HG02943 (cell line): ENCODE results near the gene C19orf33.

Source experiments
- ATAC-seq: cut with Tn5 transposase; IDR thresholded peaks from one replicate; pipeline ENCODE4 v1.9.1; 2021; ENCODE audit warnings: mild to moderate bottlenecking, low read depth, moderate library complexity; ENCODE audit not compliant: unreplicated experiment

C19orf33 gene

DNA sequence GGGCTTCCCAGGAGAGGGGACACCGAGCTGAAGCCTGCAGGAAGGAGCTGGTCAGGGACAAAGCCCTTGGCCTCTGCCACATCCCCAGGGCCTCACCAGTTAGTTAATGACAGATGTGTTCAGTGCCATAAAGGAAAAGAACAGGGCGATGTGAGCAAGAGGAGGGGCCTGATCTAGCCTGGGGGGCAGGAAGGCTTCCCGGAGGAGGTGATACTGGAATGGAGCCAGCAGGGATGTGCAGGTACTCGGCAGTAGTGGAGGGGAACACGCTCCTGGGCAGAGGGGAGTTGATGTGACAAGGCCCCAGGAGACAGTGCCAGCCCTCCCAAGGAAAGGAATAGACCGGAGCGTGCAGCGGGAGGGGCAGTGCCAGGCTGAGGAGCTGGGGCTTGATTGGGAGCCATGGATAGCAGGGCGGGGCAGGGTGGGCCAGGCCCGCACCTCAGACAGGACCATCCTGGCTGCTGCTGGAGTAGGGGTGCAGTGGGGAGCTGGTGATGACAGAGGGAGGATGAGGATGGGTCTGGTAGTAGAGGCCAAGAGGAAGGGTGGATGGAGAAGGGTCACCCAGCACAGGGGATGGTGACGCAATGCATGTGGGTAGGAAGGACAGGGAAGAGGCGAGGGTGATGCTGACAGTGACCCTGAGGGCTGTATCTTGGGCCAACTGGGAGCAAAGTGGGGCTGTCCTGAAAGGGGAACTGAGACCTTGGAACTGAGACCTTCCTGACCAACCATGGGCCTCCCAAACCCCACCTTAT, 4.1 kb downstream of the C19orf33 start:
- no peak for ATAC-seq

DNA sequence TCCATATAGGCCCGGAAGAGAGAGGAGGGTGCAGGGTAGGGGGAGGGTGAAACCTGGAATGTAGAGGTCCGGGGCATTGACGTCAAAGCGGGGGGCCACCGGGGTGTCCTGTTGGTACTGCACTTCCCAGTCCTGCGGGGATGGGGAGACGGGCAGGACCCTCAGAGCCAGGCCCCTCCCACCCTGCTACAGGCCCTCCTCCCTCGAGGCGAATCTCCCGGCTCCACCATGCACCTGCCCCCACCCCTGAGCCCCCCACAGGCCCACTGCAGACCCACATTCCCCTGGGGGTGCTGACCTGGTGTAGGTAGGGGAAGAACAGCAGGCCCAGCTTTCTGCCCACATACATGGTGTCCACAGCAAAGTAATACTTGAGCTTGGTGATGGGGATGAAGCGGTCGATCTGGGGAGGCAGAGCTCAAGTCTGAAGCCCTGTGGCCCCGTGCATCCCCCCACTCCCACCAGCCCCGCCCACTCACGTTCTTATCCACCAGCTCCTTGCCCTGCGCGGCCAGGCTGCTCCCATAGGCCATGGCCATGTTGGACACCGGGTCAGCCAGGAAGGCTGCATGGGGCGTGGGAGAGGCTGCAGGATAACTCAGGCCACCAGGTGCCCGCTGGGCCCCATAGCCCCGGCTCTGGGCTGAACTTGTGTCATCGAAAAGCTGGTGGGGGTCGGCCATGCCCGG, 5.0 kb downstream of the C19orf33 start:
- no peak for ATAC-seq

DNA sequence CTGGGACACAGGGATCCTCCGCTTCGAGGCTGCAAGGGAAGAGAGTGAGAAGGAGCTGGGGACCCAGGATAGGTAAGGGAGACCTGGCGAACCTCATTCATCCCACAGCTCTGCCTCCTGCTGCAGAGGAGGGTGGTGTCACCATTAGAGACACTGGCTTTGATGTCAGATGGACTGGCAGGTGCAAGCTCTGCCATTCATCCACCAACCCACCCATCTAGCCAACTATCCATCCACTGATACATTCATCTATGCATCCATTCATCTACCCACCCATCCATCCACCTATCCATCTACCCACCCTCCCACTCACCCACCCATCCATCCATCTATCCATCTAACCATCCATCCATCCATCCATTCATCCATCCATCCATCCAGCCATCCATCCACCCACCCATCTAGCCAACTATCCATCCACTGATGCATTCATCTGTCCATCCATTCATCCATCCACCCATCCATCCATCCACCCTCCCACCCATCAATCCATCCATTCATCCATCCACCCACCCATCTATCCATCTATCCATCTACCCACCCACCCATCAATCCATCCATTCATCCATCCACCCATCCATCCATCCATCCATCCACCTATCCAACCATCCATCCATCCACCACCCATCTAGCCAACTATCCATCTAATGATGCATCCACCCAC, 5.7 kb downstream of the C19orf33 start:
- ATAC-seq, result no peak

DNA sequence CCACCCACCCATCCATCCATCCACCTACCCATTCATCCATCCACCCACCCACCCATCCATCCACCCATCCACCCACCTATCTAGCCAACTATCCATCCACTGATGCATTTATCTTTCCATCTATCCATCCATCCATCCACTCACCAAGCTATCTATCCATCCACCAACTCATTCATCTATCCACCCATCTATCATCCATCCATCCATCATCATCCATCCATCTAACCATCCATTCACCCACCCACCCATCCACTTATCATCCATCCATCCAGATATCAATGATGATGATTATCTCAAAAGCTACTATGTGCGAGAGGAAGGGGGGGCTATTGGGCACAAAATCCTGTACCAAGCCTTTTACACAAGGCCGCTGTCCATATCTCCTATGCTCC, 6.2 kb downstream of the C19orf33 start:
- ATAC-seq, result no peak

DNA sequence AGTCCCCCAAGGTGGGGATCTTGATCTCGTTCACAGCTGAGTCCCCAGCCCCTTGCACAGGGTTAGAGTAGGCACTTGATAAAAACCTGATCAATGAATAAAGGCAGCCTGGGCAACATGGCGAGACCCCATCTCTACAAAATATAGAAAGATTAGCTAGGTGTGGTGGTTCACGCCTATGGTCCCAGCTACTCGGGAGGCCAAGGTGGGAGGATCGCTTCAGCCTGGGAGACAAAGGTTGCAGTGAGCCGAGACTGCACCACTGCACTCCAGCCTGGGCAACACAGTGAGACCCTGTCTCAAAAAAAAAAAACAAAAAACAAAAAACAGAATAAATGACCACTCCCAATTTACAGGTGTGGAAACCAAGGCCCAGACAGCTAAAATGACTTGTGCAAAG, 6.9 kb downstream of the C19orf33 start:
- no peak for ATAC-seq

DNA sequence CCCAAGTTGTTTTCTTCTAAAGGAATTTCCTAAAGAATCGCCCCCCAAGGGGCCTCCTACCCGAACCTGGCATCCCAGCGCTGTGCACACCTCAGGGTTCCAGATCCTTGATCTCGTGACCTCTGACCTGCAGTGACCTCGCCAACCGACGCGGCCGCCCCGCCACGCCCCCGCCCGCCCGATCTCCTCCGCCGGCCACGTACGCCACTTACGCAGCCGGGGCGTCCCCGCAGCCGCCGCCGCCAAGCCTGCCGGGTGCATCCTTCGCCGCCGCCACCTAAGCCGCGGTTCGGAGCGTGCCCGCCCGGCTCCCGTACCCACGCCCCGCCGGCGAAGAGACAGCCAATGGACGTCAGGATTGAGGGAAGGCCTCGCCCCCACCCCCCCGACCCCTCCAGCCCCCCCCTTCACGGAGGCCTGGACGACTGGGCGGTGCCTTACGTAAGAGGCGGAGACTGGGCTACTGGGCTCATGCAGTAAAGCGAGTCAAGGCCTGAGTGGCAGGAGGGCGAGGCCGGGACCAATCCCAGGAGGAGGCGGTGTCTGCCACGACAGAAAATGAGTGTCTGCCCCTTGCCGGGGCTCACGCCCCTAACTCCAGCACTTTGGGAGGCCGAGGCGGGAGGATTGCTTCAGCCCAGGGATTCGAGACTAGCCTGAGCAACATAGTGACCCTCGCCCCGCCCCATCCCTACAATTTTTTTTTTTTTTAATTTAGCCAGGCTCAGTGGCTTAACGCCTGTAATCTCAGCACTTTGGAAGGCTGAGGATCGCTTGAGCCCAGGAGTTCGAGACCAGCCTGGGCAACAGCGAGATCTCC, 11.8 kb downstream of the C19orf33 start, which contains the start of gene YIF1B:
Gene YIF1B (minus strand): TSS at position 291 of the 820 bp plus-strand sequence. CDS start 30 bp downstream, at position 261.
- ATAC-seq, result peak; percentile 83

DNA sequence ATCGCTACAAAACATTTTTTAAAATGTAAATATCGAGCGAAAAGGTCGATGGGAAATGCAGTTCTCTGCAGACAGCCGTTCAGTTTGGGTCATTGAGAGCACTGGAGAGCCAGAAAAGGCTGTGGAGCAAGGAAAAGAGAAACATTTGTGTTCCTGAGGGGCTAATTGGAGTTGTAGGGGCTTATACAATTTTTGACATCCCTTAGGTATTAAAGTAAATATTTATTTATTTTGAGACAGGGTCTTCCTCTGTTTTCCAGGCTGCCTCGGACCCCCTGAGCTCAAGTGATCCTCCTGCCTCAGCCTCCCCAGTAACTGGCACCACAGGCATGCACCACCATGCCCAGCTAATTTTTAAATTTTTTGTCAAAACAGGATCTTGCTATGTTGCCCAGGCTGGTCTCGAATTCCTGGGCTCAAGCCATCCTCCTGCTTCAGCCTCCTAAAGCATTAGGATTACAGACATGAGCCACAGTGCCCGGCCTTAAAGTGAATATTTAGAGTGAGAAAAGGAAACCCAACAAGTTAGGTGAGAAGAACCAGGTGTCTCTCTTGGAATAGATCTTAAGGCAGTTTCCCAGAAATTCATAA, 12.5 kb downstream of the C19orf33 start:
- peak; percentile 10 for ATAC-seq

DNA sequence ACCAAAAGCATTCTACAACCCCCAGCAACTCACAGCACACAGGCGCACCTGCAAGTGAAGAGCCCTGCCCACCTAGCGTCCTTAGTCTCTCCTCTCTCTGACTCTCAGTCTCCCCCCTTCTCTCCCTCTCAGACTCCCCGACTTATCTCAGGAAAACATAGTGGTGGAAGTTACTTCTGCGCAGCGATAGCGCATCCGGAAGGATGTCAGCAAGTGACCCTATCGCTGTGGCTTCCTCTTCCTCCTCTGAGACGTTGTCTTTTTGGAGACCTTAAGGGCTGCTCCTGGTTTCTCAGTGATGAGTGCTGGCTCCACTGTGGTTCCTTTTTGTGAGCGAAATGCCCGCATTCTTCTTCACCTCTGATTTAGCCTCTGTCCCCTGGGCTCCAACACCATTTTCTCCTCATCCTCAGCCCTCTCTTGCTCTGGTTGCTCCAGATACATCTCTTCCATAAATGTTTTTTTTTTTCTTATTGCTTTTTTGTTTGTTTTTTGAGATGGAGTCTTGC, 13.1 kb downstream of the C19orf33 start:
- no peak for ATAC-seq

DNA sequence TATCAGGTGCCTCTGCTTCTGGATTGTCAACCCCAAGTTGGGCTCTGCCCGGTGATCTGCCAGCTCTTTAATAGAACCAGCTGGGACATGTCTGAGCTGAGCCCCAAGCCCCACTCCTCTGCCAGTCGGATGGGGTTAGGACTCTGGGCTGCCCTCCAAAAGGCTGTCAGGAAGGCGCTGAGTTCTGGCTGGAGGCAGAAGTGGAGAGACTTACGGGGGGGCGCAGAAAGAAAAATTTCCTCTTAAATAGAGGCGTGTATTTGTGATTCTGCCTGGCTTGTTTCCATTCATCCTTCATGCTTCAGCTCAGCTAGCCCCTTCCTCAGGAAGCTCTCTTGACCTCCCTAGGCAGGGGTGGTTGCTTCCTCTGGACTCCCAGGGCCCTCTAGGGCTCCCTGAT, 14.6 kb downstream of the C19orf33 start:
- no peak for ATAC-seq

DNA sequence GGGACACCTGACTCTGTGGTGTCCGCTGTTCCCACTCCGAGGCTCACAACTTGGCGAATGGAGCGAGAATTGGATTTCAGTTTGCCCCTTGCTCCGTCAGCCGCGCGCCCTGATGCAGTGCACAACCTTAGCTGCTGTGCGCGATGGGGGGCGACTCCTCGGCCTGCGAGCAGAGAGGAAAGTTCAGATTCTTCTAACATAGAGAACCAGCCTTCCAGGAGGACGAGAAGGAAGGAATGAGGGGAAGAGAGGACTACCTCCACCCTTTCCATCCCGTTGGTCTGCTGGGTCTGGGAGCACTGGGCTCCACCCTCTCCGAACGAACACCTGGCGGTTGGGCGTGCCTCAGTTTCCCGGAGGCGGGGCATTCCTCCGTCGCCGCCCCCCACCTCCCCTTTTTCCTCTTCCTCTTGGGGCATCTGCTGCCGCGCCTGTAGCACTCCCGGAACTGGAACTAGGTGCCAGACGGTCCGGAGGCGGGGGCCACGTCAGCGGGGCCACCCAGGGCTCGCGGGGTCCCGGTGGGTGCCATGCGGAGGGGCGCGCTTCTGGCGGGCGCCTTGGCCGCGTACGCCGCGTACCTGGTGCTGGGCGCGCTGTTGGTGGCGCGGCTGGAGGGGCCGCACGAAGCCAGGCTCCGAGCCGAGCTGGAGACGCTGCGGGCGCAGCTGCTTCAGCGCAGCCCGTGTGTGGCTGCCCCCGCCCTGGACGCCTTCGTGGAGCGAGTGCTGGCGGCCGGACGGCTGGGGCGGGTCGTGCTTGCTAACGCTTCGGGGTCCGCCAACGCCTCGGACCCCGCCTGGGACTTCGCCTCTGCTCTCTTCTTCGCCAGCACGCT, 15.6 kb downstream of the C19orf33 start, which contains the start of gene KCNK6:
Gene KCNK6 (plus strand): TSS at position 425 of the 838 bp plus-strand sequence. CDS start 106 bp downstream, at position 531.
- ATAC-seq, result no peak

DNA sequence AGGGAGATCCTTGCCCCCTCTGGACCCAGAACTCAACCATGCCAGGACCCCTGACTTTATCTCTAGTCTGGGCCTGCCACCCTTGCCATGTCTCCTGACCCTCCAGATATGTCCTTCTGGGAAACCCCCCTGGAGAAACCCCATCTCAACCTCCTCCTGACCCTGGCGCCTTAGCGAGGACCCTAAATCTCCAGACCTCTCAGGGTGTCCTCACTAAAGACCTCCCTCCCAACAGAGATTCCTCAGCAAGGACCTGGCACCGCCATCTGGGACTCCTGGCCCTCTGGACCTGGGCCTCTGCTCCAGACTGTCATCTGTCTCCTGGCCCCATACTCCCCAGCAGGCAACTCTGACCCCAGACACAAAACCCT, 16.9 kb downstream of the C19orf33 start:
- no peak for ATAC-seq

DNA sequence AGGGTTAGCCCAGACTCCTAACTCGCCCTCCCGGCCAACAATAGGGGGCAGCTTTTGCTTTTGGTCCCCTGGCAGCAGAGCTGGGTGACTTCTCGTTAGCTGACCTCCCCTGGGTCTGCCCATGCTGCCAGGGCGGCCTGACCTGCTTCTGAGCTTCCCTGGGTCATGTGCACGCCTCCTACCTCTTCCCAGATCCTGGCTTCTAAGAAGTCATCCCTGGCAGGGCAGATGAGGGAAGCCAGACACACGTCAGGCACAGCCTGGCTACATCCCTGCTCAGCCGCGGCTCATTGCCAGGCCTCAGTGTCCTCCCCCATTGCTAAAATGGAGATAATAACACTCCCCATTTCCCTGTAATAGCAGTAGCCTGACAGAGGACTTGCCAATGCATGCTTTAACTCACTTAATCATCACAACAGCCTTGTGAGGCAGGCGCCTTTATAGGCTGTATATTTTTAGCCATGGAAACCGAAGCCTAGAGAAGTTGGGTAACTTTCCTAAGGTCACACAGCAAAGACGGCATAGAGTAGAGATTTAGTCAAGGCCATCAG, 17.7 kb downstream of the C19orf33 start:
- no peak for ATAC-seq

DNA sequence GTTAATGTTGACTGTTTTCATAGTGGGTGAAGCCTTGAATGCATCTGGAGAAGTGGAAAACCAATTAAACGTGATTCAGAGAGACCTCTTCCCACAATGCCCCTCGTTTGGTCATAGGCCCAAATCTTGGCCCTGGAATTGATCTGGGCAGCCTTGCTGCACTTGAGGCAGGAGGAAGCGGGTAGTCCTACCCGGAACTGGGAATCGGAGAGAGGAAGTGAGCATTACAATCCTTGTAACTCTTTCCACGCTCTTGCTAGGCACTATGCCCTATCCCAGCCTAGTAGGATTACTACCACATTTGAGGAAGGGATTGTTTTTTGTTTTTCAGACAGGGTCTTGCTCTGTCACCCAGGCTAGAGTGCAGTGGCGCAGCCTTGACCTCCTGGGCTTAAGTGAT, 19.2 kb downstream of the C19orf33 start:
- no peak for ATAC-seq

DNA sequence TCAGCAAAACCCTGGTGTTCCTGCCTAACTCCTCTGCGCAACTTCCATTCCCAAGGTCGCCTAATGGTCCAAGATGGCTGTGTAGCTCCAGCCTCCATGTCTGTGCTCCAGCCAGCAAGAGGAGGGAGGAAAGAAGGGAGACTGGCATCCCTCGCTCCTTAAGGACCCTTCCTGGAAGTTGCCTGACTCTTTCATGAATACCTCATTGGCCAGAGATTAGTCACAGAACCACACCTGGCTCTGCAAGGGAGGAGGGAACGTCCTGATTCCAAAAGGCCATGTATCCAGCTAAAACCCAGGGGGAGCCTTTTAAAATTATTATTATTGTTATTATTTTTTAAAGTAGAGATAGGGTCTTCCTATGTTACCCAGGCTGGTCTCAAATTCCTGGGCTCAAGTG, 20.4 kb downstream of the C19orf33 start:
- ATAC-seq, result no peak

DNA sequence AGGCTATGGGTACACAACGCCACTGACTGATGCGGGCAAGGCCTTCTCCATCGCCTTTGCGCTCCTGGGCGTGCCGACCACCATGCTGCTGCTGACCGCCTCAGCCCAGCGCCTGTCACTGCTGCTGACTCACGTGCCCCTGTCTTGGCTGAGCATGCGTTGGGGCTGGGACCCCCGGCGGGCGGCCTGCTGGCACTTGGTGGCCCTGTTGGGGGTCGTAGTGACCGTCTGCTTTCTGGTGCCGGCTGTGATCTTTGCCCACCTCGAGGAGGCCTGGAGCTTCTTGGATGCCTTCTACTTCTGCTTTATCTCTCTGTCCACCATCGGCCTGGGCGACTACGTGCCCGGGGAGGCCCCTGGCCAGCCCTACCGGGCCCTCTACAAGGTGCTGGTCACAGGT, 22.5 kb downstream of the C19orf33 start:
- ATAC-seq, result no peak

DNA sequence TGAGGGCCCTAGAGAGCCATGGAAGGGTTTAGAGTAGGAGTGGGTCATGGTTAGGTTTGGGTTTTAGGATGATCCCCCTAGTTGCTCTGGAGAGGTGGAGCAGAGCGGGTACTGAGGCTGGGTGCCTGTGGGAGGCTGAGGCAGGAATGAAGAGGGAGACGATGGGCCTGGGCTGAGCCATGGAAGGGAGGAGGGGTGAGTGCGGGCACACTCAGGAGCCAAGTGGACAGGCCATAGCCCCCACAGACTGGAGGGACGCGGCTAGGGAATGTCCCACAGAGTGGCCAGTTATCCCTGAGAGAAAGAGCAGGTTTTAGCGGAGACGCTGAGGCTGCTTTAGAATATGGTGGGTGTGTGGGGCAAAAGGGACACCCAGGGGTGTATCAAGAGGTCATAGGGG, 25.6 kb downstream of the C19orf33 start:
- no peak for ATAC-seq

DNA sequence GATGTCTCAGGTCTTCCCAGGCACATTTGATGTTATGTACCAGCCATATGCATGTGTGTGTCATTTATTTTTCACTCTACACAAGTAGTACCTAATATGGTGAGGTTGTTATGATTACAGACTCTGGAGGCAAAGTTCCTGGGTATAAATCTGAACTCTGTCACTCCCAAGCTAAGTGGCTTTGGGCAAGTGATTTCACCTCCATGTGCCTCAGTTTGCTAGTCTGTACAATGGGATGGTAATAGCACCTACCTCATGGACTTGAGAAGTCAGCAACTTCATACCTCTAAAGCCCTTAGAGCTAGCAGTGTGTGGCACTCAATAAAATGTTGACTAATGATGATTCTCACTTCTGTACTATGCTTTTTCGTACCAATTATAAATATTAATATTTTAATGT, 27.7 kb downstream of the C19orf33 start:
- no peak for ATAC-seq

DNA sequence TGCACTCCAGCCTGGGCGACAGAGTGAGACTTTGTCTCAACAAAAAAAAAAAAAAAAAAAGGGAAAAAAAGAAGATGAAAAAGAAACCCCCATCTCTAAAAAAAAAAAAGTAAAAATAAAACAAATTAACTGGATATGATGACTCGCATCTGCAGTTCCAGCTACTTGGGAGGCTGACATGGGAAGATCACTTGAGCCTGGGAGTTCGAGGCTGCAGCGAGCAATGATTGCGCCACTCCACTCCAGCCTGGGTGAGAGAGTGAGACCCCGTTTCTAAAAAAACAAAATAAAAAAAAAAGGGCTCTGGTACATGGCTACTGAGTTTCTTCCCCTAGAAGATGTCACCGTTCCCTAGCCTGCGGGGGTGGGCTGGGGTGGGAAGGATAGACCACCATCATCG, 29.2 kb downstream of the C19orf33 start:
- ATAC-seq, result no peak
